GM18508 (cell line): Measurements from ENCODE around the gene ABCD3.
"Not testable (repeated sequence)": the region's sequence is repeated elsewhere in the genome, so short reads cannot be mapped to it uniquely, and the experiment has no call there.

Experiments
- ATAC-seq: cut with Tn5 transposase; IDR thresholded peaks from one replicate; pipeline ENCODE4 v1.9.1; 2021; ENCODE audit warnings: moderate number of reproducible peaks; ENCODE audit not compliant: insufficient read depth, unreplicated experiment

Gene ABCD3

DNA sequence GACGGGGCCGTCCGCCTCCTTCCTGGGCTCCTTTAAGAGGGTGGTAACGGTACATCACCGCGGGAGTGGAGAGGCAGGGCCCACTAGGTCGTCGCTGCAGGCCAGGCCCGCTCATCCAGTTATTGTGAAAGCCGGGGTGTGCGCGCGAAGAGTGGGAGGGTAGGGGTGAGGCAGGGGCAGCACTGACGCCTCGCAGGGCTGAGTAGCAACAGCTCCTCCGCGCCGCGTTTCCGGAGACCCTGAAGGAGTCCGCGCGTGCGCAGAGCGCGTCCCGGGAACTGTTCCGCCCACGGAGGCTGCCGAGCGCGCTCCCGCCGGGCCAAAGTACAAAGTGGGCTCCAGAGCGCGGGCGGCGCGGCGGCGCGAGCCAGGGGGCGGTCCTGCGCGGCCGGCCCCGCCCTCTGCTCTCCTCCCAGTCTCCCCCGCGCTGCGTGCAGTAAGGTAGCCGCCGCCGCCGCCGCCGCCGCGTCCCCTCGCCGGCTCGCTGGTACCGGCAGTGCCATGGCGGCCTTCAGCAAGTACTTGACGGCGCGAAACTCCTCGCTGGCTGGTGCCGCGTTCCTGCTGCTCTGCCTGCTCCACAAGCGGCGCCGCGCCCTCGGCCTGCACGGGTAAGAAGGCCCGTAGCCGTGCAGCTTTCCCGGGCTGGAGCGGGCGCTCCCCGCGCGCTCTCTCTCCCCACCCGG, at the start of gene ABCD3:
ABCD3 (plus strand) TSS at position 412 of the 686 bp plus-strand sequence; CDS start at position 502, 90 bp downstream.
- peak; percentile 79 for ATAC-seq

GRCh38 chr1:94372771-94373170, 45.4 kb upstream of the ABCD3 start:
- ATAC-seq = not testable (repeated sequence)

- ATAC-seq = not testable (repeated sequence)
Measured at GRCh38 chr1:94373311-94373710, 44.9 kb upstream of the ABCD3 start.

DNA sequence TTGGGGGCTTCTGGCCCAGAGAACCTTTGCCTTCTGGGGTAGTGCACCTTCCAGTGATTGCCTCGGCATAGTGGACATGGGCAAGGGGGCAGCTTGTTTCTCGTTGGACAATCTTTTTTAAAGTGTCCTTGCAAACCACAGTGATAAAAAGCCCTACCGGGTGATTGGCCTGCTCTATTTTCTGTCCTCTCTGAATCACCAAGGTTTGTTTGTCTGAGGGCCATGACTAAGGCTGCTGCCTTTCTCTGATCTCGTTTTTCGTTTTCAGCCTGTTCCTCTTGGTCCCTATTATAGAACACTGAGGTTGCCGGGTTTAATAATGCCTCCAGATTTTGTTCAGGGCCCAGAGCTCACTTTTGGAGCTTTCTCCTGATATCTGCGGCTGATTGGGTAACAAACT, 42.5 kb upstream of the ABCD3 start:
- not testable (repeated sequence) for ATAC-seq

DNA sequence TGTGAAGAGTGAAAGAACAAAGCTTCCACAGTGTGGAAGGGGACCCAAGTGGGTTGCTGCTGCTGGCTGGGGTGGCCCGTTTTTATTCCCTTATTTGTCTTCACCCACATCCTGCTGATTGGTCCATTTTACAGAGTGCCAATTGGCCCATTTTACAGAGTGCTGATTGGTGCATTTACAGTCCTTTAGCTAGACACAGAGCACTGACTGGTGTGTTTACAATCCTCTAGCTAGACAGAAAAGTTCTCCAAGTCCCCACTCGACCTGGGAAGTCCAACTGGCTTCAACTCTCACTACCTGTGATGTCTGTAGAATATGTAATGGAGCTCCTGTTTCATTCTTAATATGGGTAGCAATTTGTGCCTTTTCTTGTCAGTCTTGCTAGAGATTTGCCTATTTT, 39.7 kb upstream of the ABCD3 start:
- ATAC-seq = not testable (repeated sequence)

- ATAC-seq = no peak
Measured at GRCh38 chr1:94379615-94380014, 38.6 kb upstream of the ABCD3 start.

- no peak for ATAC-seq
Measured at GRCh38 chr1:94382201-94382600, 36.0 kb upstream of the ABCD3 start.

- peak; percentile 86 for ATAC-seq
Measured at GRCh38 chr1:94383966-94384408, 34.2 kb upstream of the ABCD3 start.

DNA sequence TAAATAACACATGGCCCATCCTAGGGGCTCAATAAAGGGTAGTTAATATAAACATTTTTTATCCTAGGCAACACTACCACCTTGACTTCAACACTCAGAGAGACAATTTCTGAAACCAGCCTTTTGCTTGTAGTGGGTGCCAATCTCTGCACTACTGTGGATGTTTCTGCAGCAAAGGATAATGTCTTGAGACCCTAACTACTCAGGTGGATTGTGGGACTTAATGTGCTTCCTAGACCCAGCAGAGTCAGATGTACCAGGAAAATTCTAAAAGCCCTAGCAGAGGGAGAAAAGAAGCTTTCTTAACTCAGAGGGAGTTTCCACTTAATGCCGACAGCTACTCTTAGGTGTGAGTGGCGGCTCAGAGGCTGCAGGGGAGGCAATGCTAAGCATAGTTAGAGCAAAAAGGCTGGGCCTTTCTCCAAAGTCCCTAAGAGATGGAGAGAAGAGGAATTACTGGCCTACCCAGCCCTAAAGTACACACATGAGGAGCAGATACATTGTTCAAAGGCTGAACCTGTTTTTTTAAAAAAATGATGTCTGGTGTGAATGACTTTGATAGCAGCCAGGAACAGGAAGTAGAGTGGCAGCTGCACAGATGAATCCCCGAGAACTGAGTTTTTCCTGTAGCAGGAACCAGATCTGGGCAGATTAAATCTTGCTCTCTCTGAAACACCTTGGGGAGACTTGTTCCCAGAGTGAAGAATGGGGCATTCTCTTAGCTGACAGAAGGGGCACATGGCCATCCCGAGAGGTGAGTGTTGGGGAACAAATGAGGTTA, 33.5 kb upstream of the ABCD3 start:
- ATAC-seq = no peak

GRCh38 chr1:94385308-94385929, 32.8 kb upstream of the ABCD3 start:
- ATAC-seq = no peak

GRCh38 chr1:94389298-94389697, 28.9 kb upstream of the ABCD3 start:
- no peak for ATAC-seq

GRCh38 chr1:94394247-94394646, 23.9 kb upstream of the ABCD3 start:
- no peak for ATAC-seq

DNA sequence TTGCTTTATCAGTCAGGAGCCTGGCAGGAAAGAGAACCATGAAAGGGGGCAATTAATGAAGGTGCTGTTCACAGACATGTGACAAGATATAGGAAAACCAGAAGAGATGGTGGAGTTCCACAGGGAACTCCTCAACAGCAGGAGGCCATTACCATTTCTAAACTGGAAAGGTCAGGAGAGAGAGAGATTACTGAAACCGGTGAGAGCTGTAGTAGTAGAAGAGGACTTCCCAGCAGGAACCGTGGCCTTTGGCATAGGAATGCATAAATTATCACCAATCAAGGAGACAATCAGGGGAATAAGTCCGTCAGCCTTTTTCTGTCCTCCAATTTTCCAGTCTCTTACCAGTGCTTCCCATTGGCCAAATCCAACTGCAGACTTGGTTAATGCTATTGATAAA, 23.0 kb upstream of the ABCD3 start:
- ATAC-seq = no peak

GRCh38 chr1:94395748-94396309, 22.4 kb upstream of the ABCD3 start:
- no peak for ATAC-seq

DNA sequence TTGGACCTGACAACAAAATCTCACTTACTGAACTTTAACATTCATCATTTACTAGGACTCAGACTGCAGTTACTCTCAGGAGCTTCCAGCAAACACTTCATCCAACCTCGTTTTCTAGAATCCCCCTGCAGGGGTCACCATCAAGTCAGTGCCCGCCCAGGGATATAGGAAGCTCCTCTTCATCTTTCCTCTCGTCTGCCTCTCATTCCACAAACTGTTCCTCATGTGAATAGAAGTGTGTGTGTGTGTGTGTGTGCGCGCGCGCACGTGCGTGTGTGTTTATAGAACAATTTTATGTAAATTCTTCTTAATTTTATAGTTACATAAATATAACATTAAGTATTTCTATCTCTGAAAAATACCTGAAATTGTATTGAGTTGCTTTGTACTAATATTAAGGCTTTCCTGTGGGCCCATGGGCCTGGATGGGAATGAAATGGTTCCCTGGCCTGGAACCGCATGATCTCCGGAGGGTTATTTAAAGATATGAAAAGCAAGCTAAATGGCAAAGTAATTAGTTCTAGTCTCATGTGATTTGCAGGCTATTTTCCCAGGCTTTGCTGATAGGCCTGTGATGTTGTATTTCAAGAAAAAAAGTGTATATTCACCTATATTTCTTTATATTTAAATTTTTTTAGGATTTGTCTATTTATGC, 21.7 kb upstream of the ABCD3 start:
- no peak for ATAC-seq

- ATAC-seq = no peak
Measured at GRCh38 chr1:94398356-94398755, 19.8 kb upstream of the ABCD3 start.

GRCh38 chr1:94399453-94399852, 18.7 kb upstream of the ABCD3 start:
- ATAC-seq = no peak

- no peak for ATAC-seq
Measured at GRCh38 chr1:94401206-94401605, 17.0 kb upstream of the ABCD3 start.

DNA sequence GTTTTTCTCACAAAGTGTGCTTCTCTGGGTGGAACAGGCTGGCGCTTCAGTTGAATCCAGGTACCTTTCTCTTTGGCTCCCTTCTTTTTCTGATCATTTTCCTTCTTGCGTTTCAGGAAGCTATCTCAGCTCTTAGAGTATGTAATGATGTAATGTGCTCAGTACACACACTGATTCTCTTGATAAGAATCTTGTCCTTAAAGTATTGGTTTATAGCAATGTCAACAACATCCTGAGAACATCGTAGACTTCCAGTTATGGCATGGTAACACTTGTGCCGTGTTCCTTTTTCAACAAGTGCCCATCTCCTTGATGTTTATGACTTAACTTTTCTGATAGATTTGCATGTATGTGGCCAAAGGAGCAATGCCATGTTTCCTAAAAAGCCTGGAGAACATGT, 11.7 kb upstream of the ABCD3 start:
- no peak for ATAC-seq

DNA sequence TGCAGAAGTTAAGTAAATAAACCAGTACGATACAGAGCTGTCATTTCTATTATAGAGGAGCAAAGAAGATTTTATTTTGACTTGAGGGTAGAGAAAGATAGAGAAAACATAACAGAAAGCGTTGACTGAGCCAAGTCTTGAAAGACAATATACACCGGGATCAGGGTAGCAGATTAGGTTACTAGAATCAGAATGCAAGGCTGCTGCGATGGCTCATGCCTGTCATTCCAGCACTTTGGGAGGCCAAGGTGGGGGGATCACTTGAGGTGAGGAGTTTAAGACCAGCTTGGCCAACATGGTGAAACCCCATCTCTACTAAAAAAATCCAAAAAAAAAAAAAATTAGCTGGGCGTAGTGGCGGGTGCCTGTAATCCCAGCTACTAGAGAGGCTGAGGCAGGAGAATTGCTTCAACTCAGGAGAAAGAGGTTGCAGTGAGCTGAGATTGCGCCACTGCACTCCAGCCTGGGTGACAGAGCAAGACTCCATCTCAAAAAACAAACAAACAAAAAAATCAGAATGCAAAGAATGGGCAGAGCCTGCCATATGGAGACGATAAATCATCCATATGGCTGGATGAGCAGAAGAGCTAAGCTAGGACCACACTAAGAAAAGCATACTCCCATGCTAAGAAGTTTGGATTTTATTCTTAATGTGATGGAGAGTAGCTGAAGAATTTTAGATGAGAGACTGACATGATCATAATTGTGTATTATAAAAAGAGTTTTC, 9.9 kb upstream of the ABCD3 start:
- no peak for ATAC-seq
